AG09319 (cell line): ENCODE data around the gene TINAGL1.

ENCODE experiments used
- DNase-seq: peaks from one replicate; pipeline ENCODE4 v3.0.0-alpha.2; 2010; ENCODE audit warnings: low read depth; ENCODE audit errors: extremely low read depth
- TF ChIP-seq, protein P1 (sequence below): IDR thresholded peaks from 2 replicates; pipeline ENCODE4 v1.5.1; 2011; ENCODE audit warnings: low read depth, mild to moderate bottlenecking, inconsistent platforms, low read length, moderate library complexity

The TINAGL1 gene

DNA sequence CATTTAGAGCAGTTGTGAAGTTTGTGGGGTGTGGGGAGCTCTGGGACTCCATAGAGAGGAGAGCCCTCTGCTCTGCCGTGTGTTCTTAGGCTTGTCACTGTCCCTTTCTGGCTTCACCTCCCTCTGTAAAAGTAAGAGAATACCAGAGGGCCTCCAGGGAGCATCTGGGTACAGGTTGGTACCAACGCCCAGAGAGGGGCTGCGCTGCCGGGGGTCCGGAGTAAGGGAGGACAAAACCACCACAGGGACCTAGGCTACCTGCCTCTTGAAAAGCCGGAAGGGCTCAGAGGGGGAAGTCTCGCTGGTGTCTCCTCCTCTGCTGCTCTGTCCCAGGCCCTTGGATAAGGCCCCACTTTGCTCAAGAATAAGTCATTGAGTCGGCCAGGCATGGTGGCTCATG lies 3.1 kb upstream of the TINAGL1 start:
- TF ChIP-seq, protein P1, sequence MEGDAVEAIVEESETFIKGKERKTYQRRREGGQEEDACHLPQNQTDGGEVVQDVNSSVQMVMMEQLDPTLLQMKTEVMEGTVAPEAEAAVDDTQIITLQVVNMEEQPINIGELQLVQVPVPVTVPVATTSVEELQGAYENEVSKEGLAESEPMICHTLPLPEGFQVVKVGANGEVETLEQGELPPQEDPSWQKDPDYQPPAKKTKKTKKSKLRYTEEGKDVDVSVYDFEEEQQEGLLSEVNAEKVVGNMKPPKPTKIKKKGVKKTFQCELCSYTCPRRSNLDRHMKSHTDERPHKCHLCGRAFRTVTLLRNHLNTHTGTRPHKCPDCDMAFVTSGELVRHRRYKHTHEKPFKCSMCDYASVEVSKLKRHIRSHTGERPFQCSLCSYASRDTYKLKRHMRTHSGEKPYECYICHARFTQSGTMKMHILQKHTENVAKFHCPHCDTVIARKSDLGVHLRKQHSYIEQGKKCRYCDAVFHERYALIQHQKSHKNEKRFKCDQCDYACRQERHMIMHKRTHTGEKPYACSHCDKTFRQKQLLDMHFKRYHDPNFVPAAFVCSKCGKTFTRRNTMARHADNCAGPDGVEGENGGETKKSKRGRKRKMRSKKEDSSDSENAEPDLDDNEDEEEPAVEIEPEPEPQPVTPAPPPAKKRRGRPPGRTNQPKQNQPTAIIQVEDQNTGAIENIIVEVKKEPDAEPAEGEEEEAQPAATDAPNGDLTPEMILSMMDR, result no peak
- DNase-seq, result no peak

DNA sequence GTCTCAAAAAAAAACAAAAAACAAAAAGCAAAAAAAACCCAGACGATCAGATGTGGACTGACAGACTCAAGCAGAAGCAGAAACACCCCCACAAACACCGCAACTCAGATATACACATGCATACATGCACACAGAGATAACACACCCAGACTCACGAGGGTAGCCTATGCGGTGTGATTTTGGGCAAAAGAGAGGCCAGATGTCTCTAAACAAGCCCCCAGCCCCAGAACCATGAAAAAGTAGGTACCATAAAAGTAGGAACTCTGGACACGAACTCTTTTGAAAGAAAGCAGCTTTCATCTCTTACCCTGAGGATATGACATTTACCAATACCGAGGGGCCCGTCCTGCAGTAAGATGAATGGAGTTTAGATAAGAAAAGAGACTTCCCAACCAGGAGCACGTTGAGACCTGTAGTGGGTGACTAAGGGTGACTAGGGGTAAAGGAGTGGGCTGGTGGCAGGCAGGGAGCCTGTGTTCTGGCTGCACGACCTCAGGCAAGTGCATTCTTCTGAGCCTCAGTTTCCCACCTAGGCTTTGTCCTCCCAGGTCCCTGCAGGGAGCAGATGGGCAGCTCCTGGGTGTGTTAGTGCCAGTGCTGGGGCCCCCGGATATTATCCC lies 1.5 kb upstream of the TINAGL1 start:
- TF ChIP-seq, protein P1, result no peak
- no peak for DNase-seq

DNA sequence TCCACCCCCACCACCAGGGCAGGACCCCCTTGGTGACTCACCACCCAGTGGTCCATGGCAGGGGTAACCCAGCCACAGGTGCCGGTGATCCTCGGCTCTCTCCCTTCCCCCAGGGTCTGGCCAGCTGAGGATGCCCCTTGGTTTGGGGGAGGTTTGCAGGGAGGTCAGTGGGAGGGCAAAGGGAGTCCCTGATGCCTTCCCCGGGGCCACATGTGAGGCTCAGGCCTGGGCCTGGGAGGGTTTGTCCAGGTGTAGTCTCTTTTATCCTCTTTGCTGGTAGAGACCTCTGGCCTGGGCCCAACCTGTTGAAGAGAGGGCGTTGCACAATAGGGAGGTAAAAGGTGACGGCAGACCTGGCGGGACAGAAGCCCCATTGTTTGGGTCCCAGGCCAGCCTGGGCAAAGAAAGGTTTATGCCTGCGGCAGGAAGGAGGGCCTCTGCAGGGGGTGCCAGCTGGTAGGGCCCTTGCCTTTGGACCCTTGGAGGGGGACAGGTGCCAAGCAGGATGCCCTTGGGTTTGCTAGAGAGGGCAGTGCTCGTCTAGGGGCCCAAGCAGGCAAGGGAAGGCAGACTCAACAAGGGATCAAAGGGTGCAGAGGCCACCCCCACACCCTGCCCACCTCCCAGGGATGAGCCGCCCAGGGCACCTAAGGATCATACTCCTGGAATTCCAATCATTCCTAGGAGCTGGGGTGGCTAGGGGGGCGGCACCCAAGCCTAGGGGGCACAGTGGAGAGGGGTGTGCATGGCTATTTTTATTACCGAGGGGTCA lies 760 bp upstream of the TINAGL1 start:
- TF ChIP-seq, protein P1, result no peak

DNA sequence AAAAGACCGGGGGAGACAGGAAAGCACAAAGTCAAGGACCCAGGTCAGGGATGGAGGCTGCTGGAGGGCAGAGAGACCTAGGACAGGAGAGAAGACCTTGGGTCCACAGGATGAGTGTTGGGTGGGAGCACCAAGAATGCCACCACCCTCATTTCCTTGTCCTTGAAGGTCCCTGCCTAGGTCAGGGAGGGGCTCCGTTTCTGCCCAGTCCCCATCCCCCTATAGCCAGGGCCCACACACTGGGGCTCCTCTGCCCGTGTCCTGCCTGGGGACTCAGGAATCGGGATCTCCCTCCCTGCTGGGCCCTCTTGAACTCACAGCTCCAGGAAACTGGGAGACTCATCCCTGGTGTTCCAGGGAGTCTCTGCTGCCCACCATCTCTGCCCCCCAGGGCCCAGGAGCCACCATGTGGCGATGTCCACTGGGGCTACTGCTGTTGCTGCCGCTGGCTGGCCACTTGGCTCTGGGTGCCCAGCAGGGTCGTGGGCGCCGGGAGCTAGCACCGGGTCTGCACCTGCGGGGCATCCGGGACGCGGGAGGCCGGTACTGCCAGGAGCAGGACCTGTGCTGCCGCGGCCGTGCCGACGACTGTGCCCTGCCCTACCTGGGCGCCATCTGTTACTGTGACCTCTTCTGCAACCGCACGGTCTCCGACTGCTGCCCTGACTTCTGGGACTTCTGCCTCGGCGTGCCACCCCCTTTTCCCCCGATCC lies 584 bp downstream of the TINAGL1 start:
- TF ChIP-seq, protein P1, result no peak
- DNase-seq, result no peak

More for the DNA sequence above, 760 bp upstream of the TINAGL1 start:
- DNase-seq, result no peak

DNA sequence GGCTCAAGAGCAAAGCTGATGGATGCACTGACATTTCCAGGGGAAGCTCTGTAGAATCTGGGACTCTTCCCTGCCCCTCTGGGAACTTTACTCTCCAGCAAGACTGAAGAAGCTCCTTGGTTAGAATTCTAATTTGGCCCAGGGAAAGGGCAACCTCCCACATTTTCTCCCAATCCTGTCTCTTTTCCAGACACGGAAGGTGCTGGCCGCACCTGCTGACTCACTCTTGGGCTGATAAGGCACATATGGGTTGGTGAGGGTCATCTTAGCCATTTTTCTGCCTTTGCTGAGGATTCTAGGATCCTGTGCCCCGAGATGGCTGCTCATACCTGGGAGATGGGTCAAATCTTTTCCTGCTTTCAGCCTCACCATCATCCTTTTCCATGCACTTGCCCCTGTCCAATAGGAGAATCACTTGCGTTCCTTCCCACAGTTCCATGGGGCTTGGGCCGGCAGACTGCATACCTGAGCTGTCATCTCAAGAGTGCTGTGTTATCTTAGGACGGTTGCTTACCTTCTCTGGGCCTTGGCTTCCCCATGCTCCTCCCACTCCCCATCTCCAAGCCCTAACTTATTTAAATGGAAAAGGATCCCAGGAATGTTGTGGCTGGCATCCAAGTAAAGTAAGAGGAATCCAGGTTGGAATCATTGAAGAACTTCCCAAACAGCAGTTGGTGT lies 1.3 kb downstream of the TINAGL1 start:
- no peak for DNase-seq
- TF ChIP-seq, protein P1, result no peak

DNA sequence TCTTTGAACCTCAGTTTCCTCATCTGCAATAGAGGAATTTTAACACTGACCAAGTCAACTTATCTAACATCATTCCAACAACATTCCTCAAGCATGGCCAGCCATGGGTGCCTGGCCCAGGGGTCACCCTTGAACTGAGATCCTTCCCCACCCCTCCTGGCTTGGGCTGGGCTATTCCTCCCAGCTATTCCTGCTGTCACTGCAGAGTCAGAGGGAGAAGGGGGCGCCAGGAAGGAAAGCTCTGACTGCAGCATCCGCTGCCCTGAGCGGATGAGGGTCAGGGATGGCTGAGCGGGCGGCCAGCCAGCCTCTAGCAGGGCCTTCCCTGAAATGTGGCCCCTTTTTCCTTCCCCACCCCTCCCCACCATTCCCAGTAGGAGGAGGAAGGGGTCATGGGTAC lies 3.1 kb downstream of the TINAGL1 start:
- no peak for DNase-seq
- TF ChIP-seq, protein P1, result no peak

DNA sequence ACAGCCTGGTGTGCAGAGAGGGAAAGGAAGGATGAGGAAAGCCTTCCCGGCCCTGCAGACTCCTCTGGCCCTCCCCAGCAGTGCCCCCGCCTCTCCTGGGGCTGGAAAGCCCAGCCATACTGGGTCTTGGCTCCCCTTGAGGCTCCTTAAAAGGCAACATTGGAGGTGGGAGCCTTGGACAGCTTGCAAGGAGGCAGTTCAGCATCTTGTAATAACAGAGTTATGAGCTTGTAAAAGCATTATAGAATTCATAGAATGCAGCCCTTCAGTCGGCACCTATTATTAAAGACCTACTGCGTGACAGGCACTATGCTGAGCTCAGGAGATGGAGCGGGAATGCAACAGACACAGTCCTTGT lies 4.2 kb downstream of the TINAGL1 start:
- no peak for DNase-seq
- TF ChIP-seq, protein P1, result no peak
